NCI-H1417 treated with DMSO at 0.1 percent for 48 hours (cell line): Measurements from ENCODE around the gene CYB5R2.
"Not testable (repeated sequence)": the region's sequence is repeated elsewhere in the genome, so short reads cannot be mapped to it uniquely, and the experiment has no call there.

ENCODE experiments used
- DNase-seq: peaks from one replicate; lab custom pipeline; 2025; lab: John Stamatoyannopoulos, UW

CYB5R2 gene

DNA sequence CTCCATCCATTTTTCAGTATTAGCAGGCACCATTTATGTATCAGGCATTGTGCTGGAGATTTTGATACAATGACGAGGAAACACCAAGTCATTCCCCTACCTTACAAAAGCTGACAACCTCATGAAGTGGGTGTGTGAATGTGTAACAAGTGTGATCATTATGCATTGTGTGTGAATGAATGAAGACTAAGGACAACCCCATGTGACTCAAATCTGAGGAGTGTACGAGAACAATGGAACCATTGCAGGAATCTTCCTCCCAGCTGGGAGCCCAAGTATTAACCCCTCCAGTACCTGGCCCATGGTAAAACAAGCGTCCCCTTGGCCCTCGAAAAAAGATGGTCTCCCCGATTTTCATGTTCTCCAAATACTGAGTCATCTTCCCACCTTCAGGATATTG lies 4.4 kb downstream of the CYB5R2 start:
- no peak for DNase-seq

DNA sequence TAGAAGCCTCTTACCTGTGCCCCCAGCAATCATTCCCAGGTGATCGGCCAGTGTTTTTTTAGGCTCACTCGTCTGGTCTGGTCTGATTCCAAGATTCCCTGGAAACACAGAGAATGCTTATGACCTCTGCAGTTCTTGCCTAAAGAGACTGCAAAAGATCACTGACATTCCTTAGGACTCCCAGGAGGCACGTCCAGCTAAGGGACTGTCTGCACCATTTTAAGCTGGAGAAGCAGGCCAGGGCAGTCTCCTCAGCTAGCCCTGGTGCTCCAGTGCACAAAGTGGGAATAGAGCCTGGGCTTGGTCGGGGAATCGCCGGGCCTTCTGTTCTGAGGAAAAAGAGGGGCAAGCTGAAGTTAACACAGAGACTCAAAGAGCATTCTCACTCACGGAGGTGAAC lies 4.8 kb downstream of the CYB5R2 start:
- DNase-seq = no peak

DNA sequence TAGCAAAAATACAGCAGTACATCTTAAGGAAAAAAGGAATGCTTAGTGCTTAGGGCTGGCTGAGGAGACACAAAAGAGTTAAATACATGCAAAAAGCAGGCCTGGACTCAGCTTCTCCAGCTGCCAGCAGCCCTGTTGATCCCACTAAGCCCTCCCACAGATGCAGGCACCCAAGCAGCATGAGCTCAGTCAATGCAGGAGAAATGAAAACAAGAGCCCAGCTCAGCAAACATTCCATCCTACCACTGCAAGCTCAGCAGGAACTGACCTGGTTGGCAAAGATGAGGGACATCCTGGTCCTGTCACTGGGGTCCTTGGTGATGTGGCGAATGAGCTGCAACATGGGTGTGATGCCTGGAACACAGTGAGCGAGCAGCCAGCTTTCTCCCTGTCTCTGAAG lies 5.8 kb downstream of the CYB5R2 start:
- DNase-seq = no peak

DNA sequence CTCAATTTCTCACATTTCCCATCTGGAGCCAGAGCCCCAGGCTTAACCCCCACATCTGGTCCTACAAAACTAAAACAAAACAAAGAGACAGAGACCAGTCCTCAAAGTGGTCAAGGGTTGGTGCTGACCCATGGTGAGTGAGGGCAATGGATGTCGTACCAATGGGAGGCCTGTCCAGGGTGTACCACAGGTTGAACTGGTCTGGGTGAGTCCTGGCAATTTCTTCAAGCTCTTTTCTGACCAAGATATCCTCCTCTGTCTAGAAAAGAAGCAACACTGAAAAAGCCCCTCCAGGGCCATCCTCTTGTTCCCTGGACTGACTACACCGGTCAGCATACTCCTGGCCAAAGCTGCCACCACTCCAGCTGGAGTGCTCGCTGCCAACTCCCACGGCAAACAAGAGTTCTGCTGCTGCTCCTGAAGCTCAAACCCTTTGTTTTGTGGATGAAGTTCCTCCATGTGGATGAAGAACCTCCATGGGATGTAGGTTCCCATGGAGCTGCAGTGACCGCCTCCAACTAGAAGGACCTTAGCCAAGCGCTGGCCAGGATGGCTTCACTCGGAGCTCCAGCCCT lies 6.9 kb downstream of the CYB5R2 start:
- DNase-seq = no peak

DNA sequence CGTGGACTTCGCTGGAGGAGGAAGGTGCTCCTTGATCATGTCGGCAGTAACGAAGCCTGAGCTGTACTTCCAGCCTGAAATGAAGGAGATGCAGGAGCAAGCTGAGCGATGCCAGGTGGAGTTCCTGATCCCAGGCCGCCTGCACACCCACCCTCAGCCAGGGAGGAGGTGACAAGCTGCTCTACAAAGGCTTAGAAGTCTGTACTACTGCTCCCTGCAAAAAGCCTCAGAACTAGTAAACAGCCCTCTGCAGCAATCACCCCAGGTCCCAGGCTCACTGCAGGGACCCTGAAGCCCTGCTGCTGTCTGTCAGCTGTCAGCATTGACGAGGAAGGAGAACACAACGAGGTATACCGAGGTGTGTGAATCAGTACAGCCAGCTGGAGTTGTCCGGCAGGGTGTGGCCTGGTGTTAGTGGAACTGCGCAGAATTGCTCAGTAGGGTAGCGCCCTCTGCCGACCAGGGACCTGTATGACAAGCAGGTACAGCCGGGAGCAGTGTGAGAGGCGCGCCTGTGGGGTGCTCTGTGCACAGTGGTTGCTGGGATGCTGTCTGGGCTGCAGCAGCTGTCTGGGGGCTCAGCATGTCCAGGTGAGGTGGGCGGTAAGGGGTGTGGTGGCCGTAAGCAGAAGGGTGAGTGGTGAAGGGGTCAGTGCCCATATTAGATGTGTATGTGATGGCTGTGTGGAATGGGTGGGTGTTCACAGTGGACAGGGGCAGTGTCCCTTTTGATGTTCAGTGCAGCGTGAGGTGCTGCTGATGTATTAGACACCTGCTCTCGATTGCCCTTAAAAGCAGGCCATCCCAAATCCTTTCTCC lies 7.6 kb downstream of the CYB5R2 start:
- DNase-seq = no peak

DNA sequence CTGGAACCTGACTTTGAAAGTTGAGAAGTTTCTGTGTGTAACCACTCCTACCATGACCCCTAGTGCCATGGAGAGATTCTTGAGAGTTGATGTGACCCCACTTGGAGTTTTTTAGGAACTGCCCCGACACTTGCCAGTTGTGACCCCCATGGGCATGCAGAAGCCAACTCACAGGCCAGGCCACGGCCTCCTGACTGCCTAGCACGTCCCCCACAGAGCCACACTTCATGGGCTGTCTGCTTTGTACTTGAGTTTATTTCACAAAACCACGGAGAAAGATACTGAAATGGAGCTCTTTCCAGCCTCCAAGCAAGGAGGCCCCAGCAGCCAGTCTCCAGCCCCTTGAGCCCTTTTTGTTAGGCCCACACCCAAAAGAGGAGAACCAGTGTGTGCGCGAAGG lies 8.4 kb downstream of the CYB5R2 start:
- DNase-seq = no peak

DNA sequence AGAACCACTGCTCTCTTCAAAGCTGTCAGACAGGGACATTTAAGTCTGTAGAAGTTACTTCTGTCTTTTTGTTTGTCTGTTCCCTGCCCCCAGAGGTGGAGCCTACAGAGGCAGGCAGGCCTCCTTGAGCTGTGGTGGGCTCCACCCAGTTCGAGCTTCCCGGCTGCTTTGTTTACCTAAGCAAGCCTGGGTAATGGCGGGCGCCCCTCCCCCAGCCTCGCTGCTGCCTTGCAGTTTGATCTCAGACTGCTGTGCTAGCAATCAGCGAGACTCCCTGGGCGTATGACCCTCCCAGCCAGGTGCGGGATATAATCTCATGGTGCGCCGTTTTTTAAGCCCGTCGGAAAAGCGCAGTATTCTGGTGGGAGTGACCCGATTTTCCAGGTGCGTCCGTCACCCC lies 9.8 kb downstream of the CYB5R2 start:
- not testable (repeated sequence) for DNase-seq

DNA sequence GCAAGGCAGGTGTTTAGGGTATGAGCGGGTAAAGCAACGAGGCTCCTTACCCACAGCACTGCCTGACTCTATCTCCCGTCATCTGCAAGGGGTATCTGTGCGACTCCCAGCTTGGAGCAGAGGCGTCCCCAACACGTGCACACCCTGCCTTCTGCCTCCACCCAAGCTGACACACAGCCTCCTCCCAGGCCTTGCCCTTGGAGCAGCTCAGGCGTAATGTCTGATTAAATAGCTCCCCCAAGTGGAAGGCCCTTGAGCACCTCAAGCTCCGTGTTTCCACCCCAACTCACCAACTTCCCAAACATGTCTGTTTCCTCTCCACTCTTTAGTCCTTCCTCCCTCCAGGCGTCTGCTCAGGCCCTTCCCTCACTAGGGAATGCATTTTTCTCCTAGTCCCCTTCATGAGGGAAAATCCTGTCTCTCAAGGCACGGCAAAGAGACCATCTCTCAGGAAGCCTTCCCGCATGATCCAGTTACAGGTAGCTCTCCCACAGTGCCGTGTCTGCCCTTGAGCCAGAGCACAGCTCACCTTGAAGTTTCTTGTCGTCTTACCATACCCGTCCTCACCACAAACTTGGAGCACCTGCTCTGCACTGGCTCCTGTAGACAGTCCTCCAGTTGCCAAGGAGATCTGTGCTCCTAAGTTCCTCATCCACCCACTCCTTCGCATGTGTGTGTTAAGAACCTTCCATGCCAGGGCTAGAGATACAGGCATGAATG lies 15.8 kb downstream of the CYB5R2 start:
- no peak for DNase-seq

DNA sequence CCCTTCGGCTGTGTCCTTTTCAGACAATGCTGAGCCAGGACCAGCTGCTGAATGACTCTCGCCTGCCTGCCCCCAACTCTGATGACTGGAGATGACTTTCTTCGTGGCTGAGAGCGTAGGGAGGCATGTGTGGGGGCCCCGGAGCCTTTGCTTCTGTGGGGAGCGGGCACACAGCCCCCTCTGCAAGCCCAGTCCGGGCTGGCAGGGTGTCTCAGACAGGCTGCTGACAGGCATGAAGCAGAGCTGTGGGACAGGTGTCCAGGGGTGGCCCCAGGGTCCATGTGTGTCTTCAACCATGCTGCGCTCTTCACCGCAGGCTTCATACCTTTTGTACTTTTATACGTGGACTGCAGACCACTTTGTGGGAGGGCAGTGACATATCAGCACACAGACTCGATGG lies 16.6 kb downstream of the CYB5R2 start:
- no peak for DNase-seq

DNA sequence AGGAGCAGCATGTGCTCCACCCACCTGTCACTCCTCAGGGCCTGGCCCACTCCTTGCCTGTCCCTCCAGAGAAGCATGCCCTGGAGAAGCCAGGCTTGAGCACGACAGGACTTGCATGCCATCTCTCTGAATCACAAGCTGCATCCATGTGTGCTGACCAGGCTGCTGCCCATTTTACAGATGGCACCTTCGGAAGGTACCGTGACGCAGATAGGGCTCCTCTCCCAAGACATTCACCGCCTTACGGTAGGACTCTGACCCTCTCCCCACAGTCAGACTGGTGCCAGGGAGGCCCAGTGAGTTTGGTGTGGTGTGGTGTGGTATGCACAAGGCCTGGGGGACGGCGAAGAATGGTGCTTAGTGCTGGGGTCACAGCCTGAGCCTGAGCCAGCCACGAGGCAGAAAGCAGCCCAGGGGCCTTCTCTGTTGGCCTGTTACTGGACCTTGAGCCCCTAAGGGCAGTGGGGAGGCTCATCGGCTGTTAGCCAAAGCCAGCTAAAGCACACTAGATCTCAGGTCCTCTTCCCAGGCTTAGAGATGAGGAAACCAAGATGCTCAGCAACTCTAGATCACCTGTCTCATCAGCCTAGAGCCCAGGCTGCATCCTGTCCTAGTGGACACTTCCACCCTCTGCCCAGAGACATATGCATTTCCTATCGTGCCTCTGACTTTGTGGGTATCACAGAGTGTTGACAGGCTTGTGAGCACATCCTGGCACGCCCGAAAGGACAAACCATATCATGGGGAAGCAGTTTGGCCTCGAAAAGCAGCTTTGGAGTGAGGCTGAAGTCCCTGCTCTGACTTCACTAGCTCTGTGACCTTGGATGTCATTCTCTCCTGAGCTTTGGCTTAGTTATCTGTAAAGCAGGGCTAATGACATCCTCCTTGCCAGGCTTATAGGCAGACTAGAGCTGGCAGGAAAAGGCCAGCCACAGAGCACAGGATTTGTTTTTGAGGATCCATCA lies 17.8 kb downstream of the CYB5R2 start:
- DNase-seq = no peak

DNA sequence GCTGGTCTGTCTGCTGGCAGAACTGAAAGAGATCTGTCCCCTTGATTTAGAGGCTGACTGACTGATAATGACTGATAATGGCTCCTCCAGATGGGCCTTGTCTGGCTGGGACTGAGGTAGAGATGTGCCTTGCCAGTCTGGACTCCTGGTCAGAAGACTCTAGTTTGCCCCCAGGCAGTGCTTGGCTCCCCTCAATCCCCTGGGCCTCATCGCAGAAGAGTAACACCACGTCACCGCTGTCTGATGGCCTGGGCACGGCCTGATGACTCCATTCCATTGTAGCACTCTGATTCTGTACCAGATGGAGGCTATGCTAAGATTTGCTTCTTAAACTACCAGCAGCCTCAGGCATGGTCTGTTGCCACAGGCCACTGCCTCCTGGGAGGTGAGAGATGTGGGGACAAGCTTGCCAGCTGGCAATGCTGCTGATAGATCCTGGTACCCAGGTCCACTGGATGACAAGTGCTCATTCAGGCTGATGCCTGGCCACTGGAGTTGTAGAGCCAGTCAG lies 19.1 kb downstream of the CYB5R2 start:
- no peak for DNase-seq

DNA sequence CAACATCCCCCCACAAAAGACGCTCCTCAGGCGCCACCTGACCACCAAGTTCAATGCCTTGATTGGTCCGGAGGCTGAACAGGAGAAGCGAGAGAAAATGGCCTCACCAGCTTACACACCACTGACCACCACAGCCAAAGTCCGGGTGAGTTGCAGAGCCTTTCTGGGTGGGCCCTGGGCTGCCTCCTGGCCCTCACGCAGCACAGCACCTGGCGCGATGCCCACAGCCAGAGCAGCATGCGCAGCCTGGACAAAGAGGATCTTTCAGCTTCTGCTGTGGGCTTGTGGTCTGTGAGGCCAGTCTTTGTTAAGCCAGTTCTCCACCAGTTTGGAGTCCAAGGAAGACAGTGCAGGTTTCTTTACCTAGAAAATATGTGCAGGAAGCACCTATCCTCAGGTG lies 21.6 kb downstream of the CYB5R2 start:
- no peak for DNase-seq

DNA sequence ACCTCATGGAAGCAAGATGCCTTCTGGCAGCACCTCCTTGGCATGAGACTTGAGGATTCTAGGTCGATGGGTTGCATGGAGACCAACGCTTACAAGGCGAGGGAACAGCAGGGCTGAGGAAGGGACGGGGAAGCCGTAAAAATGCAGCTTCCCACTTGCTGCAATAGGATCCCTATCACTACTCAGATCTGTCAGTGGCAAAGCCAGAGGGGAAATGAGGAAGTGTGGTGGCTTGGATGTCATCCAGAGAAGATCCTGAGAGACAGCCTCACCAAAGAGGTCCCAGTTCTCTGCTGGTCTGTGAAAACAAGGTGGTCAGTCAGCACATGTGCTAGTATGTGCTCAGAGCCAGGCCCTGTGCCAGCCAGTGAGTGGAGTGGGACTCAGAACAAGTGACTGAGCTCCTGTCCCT lies 22.2 kb downstream of the CYB5R2 start:
- no peak for DNase-seq

DNA sequence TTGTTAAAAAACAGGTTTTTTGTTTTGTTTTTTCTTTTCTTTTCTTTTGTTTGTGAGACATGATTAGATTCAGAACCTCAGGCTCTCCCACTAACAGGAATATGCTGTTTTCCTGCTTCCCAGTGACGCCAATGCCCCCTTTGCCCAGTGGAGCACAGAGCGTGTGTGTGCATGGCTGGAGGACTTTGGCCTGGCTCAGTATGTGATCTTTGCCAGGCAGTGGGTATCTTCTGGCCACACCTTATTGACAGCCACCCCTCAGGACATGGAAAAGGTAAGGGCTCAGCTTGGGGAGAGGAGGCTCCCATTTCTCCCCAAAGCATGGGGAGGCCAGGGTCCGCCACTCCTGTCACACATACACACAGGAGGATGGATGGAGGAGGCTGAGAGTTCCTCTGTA lies 25.0 kb downstream of the CYB5R2 start:
- DNase-seq = no peak

DNA sequence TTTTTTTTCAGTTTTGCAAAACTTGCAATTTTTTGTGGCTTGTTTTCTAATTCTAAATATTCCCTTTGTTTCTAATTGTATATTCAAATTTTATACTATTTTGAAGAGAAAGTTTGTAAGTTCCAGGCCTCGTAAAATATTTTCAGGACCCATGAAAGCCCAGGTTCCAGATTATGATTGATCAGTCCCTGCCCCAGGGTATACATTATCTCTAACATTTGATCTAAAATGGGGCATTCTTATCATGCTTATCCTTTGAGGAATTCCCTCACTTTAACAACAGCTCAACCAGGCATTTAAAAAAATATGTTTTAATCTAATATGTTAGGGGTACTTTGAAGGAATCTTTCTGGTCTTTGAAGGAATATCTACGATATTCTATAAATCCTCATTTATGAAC lies 26.4 kb downstream of the CYB5R2 start:
- no peak for DNase-seq

DNA sequence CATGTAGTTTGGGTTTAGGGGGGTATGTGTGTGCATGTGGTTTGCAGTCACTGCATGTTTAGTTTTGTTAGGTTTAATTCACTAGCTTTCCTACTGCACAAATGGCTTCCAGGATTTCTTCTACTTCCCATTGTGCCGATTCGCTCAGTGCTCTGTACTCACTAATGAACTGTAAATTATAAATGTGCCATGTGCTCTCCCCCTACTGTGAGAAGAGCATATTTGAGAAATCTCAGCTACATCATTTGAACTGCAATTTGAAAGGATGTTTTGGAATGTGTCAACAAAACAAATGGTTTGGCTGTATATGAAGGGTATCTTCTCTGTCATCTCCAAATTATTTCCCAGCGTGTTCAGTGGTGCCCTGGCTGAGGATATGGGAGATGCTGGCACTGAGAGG lies 28.1 kb downstream of the CYB5R2 start:
- no peak for DNase-seq

DNA sequence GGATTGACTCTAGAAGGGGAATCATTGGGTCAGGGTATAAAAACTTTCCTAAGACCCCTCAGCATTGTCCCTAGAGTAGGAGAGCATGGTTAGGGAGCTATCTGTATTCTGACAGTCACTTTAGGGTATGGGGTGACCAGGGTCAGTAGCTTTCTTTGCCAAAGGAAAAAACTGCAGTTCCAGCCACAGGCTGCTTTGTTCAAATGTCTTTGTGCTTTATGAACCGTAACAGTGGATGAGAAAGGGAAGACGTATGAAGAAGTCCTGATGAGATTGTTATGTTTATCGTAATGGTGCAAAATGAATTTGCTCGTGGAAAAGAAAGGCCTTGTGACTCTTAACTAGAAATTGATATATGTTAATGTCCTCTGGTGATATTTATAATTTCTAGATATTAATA lies 30.0 kb downstream of the CYB5R2 start:
- DNase-seq = no peak

DNA sequence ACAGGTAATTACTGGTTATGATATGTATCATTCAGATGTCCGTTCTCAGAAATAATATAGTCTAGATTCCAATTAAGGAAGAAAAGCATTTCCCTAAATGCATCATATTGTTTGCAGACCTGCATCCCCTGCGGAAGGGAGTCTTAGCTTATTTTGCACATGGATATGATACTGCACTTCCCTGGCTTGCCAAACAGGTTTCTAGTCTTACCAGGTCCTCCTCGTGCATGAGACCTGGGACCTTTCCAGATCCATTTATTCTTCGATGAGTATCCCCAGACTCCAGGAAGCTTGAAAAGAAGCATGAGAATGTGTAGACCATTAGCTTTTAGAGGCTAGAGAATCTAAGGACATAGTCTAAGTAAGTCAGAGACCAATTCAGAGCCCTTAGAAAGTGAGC lies 30.6 kb downstream of the CYB5R2 start:
- DNase-seq = no peak

DNA sequence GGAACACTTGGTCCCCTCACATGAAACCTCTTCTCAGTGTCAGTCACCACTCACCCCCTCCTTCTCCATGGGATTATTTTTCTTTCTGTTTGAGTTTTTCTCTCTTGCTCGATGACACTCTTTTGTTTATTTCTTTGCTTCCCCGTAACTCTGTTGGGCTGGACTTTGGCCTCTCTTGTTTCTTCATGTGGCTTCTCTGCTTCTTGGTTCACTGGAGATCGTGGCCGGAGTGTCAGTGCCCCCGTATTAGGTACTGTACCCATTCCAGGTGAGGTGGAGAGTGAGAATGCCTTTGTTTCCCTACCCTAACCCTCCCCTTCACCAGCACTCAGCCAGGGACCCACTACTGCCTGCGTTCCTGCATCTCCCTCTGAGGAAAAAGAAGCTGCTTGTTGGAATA lies 32.5 kb downstream of the CYB5R2 start:
- no peak for DNase-seq

DNA sequence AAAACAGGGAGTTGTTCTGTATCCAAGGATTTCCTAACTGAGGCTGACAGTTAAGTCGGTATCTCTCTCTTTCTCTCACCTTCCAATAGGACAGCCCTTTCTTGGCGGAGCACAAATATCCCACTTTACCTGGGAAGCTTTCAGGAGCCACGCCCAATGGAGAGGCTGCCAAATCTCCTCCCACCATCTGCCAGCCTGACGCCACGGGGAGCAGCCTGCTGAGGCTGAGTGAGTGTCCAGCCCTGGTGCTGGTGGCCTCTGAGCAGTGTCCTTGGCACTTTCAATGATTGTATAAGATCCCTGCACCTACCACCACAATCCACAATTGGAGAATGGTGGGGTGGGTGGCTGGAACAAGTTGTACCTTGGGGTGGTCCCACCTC lies 33.7 kb downstream of the CYB5R2 start:
- no peak for DNase-seq

DNA sequence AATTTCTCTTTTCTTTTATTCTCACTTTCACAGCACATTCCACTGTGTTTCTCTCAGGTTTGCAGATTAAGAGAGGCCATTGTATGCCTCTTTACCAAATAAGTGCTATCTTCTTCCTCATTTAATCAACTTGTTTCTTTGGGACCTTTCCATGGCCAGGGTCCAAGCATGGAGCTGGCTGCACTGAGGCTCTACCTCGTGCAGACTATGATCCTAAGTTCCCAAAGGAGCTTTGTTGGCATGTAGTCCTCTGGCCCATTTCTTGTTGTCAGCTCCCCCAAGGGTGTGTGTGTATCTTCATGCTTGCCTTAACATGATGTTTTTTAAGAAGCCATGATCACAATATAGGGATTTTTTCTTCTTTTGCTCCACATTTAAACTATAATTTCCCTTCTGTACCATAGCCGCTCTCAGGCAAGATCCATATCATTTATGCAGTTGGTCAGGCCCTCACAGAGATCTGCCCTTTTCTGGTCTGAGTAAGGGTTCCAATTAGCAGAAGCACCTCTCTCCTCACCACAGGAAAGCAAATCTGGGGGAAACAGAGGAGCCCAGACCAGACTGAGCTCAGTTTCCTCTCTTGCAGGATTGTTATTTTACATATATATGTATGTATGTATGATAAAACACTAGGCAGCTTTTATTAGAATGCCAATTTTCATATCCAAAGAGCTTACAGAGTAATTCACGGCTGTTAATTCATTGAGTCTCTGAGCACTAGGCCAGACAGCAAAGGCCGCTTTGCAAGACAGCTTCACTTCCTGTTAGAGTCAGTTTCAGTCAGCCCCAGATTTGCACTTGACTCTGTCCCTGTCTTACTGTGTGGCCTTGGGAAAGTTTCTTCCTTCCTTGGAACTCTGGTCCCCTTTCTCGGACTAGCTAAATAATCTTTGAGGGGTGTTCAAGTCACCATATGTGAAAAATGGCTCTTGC lies 34.3 kb downstream of the CYB5R2 start:
- DNase-seq = no peak
